HG03108 (cell line): Measurements from ENCODE around the gene OR2C1.

Source experiments
- ATAC-seq: cut with Tn5 transposase; IDR thresholded peaks from one replicate; pipeline ENCODE4 v1.9.1; 2021; ENCODE audit warnings: moderate library complexity; ENCODE audit not compliant: unreplicated experiment

The OR2C1 gene

DNA sequence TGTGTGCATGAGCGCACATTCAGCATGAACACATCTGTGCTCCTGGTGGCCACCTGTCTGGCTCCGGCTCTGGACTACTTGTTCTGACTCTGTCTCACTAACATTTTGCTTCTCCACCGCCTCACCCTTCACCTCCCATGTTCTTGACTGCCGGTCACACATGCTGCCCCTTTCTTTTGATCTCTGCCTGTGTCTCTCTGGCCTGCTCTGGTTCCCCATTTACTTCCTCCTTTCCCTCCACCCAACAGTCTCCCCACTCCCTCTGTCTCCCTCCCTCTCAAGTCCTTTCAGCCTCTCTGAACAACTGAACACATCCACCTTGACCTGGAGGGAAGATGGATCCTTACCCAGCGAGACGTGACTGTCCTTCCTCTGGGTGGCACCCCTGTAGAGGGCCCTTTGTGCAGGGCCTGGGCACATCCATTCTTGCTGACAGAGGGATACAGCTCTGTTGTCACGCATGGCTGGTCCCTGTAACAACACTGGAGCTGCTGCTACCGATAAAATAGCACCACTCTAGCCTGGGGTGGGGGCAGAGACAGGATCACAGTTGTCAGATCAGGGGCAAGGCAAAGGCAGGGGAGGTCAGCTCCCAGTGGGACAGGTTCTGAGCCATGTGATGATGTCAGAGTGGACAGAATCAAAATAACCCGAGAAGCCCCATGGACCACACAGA is 34.1 kb downstream of the OR2C1 start:
- no peak for ATAC-seq

DNA sequence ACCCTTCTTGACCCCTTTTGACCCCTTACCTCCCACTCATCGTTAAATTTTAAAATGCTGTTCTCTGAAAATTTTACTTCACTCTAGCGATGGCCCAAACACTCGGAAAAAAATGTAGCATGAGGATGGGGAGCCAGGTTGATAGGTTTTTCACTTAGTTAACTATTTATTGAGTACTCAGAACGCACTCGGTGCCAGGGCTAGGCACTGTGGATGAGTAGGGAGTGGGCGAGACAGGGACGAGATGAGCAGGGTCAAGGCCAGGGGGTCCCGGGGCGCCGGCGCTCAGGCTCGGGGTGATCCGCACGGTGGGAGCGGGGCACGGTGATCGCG is 44.7 kb downstream of the OR2C1 start:
- no peak for ATAC-seq

DNA sequence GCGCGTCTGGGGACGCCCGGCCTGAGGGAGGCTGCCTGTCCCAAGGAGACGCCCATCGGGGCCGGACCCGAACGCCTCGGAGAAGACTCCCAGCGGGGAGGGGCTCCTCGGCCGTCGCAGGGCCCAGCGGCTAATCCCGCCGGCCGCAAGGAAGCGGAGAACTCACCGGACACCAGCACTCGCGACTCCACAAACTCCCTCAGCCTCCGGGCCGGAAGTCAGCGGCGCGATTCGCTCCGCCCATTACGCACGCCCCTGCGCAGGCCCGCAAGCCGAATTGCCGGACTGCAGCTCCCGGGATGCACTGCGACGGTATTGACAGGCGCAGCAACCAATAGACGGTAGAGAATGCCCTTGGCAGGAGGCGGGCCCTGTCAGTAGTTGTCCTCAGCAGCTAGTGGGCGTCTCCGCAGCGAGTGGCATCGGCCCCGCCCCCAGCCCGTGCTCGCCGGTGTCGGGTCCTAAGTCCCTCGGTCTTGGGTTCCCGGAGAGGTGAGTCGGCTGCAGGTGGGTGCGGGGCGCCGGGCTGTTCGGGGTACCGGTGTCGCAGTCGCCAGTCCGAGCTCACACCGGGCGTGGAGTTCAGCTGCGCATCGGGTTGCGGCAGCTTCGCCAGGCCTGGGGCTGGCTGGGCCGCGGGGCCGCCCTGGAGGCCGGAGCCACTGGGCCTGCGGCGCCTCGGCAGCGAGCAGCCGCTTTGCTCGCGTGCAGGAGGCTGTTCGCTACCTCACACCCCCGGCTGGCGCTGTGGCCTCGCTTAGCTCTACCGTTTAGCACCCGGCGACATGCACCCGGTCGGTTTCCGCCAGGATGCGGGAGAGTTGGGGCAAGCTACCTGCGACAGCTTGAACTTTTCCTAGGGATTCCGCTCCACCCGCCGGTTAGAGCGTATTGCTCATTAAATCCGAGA is 45.3 kb downstream of the OR2C1 start, which contains the start of the genes ZNF174 and ZSCAN32:
Gene ZNF174 (plus strand): TSS at position 437 of the 910 bp plus-strand sequence. CDS start 790 bp downstream, outside the sequence.
Gene ZSCAN32 (minus strand): TSS at position 226 of the 910 bp plus-strand sequence. CDS start 3,447 bp downstream, outside the sequence.
- peak; percentile 98 for ATAC-seq

DNA sequence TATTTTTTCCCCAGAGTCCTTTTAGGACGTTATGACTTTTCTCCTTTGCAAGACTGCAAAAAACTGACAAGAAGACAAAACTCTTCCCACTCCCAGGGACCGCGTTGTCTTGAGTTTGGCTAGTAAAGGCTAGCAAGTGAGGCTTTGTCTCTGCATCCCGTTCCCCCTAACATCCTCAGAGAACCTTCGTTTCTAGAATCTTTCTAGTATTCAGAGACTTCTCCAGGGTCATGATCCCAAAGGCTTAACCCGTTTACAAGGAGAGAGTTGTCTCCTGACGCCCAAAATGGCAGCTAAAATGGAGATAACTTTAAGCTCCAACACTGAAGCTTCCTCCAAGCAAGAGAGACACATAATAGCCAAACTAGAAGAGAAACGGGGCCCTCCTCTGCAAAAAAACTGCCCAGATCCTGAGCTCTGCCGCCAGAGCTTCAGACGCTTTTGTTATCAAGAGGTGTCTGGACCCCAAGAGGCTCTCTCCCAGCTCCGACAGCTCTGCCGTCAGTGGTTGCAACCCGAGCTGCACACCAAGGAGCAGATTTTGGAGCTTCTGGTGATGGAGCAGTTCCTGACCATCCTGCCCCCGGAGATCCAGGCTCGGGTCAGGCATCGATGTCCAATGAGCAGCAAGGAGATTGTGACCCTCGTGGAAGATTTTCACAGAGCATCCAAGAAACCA is 46.2 kb downstream of the OR2C1 start:
- ATAC-seq = no peak
